ENCODE measurements around the gene CATSPERE.

- TF ChIP-seq CTCF (IDR thresholded peaks at IDR 0.05; ENCODE audit: insufficient read depth, low read depth, low read length) (no peak), EZH2 (IDR thresholded peaks at IDR 0.05; ENCODE audit: insufficient read depth, low read length) (no peak)
Measured at GRCh38 chr1:244557565-244557964, 96.5 kb downstream of the CATSPERE start.
